K562 (cell line): ENCODE data around the gene UBA52. TPM values are rescaled to one million over a fixed set of nuclear protein-coding genes. Genes with fewer than 3 reads are reported as not detected.

Source experiments
- ATF1 ChIP-seq, 2 experiments: fragments of 450-650 bp in 1 of 2; IDR thresholded peaks; 2 replicates each; pipeline ENCODE4 v1.6.1; 2016; ENCODE audit warnings: missing compliant biosample characterization in 1 of 2, missing genetic modification characterization in 1 of 2
- ATF7 ChIP-seq: fragments of 450-650 bp; IDR thresholded peaks from 2 replicates; pipeline ENCODE4 v1.7.1; 2014; ENCODE audit warnings: mild to moderate bottlenecking, moderate library complexity
- CTBP1 ChIP-seq: fragments of 450-650 bp; IDR thresholded peaks from 2 replicates; pipeline ENCODE4 v1.6.1; 2016; ENCODE audit warnings: borderline replicate concordance
- CTCFL ChIP-seq: IDR thresholded peaks from 2 replicates; pipeline ENCODE4 v1.6.1; 2011; ENCODE audit warnings: borderline replicate concordance, low read depth, mild to moderate bottlenecking, moderate library complexity, low read length; ENCODE audit not compliant: insufficient read depth, poor library complexity, severe bottlenecking
- ELF4 ChIP-seq: fragments of 450-650 bp; formaldehyde crosslinking; IDR thresholded peaks from 2 replicates; pipeline ENCODE4 v1.4.0; 2022; ENCODE audit warnings: missing genetic modification characterization
- FOSL1 ChIP-seq: fragments of 200-800 bp; sonication (Bioruptor generic); conservative IDR thresholded peaks from 2 replicates; pipeline ENCODE4 v1.6.1; 2016; ENCODE audit warnings: missing genetic modification characterization, missing compliant biosample characterization
- GABPB1 ChIP-seq: sonication (generic); formaldehyde crosslinking; IDR thresholded peaks from 2 replicates; pipeline ENCODE4 v1.8.0; 2022; ENCODE audit warnings: mild to moderate bottlenecking, missing genetic modification reagents
- GMEB1 ChIP-seq: fragments of 250-450 bp; sonication (Bioruptor Pico); IDR thresholded peaks from 2 replicates; pipeline ENCODE4 v1.4.0; 2020; ENCODE audit warnings: mild to moderate bottlenecking
- HES1 ChIP-seq: fragments of 450-650 bp; IDR thresholded peaks from 2 replicates; pipeline ENCODE4 v1.6.1; 2016; ENCODE audit warnings: low read depth, mild to moderate bottlenecking, moderate library complexity
- KDM5B ChIP-seq: fragments of 200-600 bp; sonication (generic); IDR thresholded peaks from 2 replicates; pipeline ENCODE4 v1.6.1; 2012; ENCODE audit warnings: low read depth, mild to moderate bottlenecking, moderate library complexity, low read length, control low read depth, inconsistent platforms; ENCODE audit not compliant: insufficient replicate concordance
- MTA3 ChIP-seq: fragments of 450-650 bp; formaldehyde crosslinking; IDR thresholded peaks from 2 replicates; pipeline ENCODE4 v1.6.1; 2017; ENCODE audit warnings: mild to moderate bottlenecking, borderline replicate concordance
- MYBL2 ChIP-seq, 2 experiments: fragments of 450-650 bp in 1 of 2; sonication (generic) in 1 of 2; formaldehyde crosslinking in 1 of 2; IDR thresholded peaks; 2 replicates each; pipeline versions ENCODE4 v1.6.1 to v1.8.1; 2017 to 2022; ENCODE audit warnings: borderline replicate concordance in 1 of 2, inconsistent platforms in 1 of 2, low read depth in 1 of 2, mild to moderate bottlenecking in 1 of 2, missing genetic modification reagents in 1 of 2, moderate library complexity in 1 of 2
- NFIC ChIP-seq: fragments of 450-650 bp; IDR thresholded peaks from 2 replicates; pipeline ENCODE4 v1.6.1; 2017; ENCODE audit warnings: mild to moderate bottlenecking, inconsistent platforms
- NUFIP1 ChIP-seq: fragments of 450-650 bp; IDR thresholded peaks from 2 replicates; pipeline ENCODE4 v1.6.1; 2018; ENCODE audit not compliant: partially characterized antibody
- SREBF1 ChIP-seq: fragments of 150-350 bp; IDR thresholded peaks from 2 replicates; pipeline ENCODE4 v1.6.1; 2014; ENCODE audit warnings: antibody characterized with exemption, low read depth, low read length, borderline replicate concordance
- SREBF2 ChIP-seq: sonication (generic); formaldehyde crosslinking; IDR thresholded peaks from 2 replicates; pipeline ENCODE4 v1.4.0; 2020; ENCODE audit warnings: mild to moderate bottlenecking, missing genetic modification reagents
- ZFP91 ChIP-seq: sonication (generic); formaldehyde crosslinking; IDR thresholded peaks from 2 replicates; pipeline ENCODE4 v1.8.0; 2022; ENCODE audit warnings: mild to moderate bottlenecking, missing genetic modification reagents
- ZFX ChIP-seq: sonication (generic); formaldehyde crosslinking; IDR thresholded peaks from 2 replicates; pipeline ENCODE4 v1.8.0; 2022; ENCODE audit warnings: mild to moderate bottlenecking, missing genetic modification reagents, moderate library complexity
- ZKSCAN1 ChIP-seq: fragments of 150-350 bp; IDR thresholded peaks from 2 replicates; pipeline ENCODE4 v1.6.1; 2016; ENCODE audit warnings: low read depth, low read length
- ZNF589 ChIP-seq: fragments of 200-800 bp; sonication (Bioruptor generic); IDR thresholded peaks from 2 replicates; pipeline ENCODE4 v1.6.1; 2016; ENCODE audit warnings: low read depth, missing genetic modification characterization, missing compliant biosample characterization
- ZNF75A ChIP-seq: fragments of 450-650 bp; formaldehyde crosslinking; IDR thresholded peaks from 2 replicates; pipeline ENCODE4 v1.4.0; 2020; ENCODE audit warnings: mild to moderate bottlenecking
- polyA plus RNA-seq, 8 experiments: library from polyadenylated mRNA; depleted of rRNA in 4 of 8; stranded (reverse) in 5 of 8; unstranded in 3 of 8; fragments of >200 nt; fragmentation: Nextera tagmentation in 2 of 8; fragmentation: Illumina TruSeq in 1 of 8; extraction: Ambion mirVana in 2 of 8; extraction: Trizol in 1 of 8; gene quantifications; 2 replicates each; pipeline versions ENCODE4 v1.2.1 to v1.2.3, GENCODE V29; 2011 to 2014; ENCODE audit warnings: inconsistent platforms in 1 of 8, missing spikeins in 1 of 8
- total RNA-seq, 7 experiments: library from RNA; depleted of rRNA in 6 of 7; stranded (reverse); fragments of >200 nt in 6 of 7; fragmentation: Illumina TruSeq in 2 of 7; extraction: Trizol in 2 of 7; gene quantifications; 2 replicates each; pipeline versions ENCODE4 v1.2.1 to v1.2.3, GENCODE V29; 2011 to 2021; ENCODE audit warnings: low replicate concordance in 1 of 7
- TF ChIP-seq, protein P1 (sequence below): fragments of 450-650 bp; formaldehyde crosslinking; IDR thresholded peaks from 2 replicates; pipeline ENCODE4 v1.4.0; 2020; ENCODE audit warnings: mild to moderate bottlenecking

UBA52 gene
- total and polyA plus RNA-seq, 9 of the 15 experiments (the other 6 are each of a cell fraction or from before 2014, with no cell fraction given), result 1,110 to 2,751 (median 1,733) TPM

DNA sequence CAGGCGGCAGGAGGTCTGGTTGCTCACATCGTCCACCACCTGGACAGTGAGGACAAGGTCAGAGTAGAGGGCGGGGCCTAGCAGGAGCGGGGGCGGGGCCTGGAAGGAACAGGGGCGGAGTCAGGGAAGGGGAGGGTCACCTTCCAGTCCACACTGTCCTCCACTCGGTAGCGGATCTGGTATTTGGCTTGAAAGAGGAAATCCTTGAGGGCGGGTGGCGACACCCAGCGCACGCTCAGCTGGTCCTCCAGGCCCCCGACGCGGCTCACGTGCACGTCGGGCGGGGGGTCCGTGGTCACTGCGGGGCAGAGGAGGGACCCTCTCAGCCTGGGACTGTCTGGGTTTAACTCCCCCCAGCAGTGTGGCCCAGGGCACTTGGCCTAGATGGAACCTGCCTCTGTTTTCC lies 25.1 kb downstream of the UBA52 start (continued):
- TF ChIP-seq SREBF1 (no peak), MTA3 (peak; percentile 65; the same call in 1 of the 2 replicates), NFIC (peak; percentile 63), ATF7 (peak; percentile 42; the same call in 1 of the 2 replicates), ELF4 (CRISPR knock-in tag) (no peak), GABPB1 (peak; percentile 45; the same call in 1 of the 2 replicates), CTBP1 (peak; percentile 42; the same call in 1 of the 2 replicates), ZNF589 (CRISPR knock-in tag) (0 out of 2 replicates have a peak, but pooled peaks have one; percentile 14), CTCFL (peak; percentile 75), SREBF2 (no peak), ZFP91 (no peak), NUFIP1 (no peak), MYBL2 (IDR thresholded peaks at IDR 0.05; ENCODE audit: low read depth) (no peak), MYBL2 (CRISPR knock-in tag; IDR thresholded peaks at IDR 0.05; ENCODE audit: borderline replicate concordance) (no peak), ZFX (CRISPR knock-in tag) (peak; percentile 59; the same call in 1 of the 2 replicates), ATF1 (CRISPR knock-in tag; IDR thresholded peaks at IDR 0.05) (no peak), ATF1 (tag; IDR thresholded peaks at IDR 0.05) (peak; percentile 56), ZKSCAN1 (no peak), ZNF75A (CRISPR knock-in tag) (no peak), FOSL1 (no peak), KDM5B (peak; percentile 58), HES1 (no peak), GMEB1 (CRISPR knock-in tag) (0 out of 2 replicates have a peak, but pooled peaks have one; percentile 42)
- TF ChIP-seq, protein P1, sequence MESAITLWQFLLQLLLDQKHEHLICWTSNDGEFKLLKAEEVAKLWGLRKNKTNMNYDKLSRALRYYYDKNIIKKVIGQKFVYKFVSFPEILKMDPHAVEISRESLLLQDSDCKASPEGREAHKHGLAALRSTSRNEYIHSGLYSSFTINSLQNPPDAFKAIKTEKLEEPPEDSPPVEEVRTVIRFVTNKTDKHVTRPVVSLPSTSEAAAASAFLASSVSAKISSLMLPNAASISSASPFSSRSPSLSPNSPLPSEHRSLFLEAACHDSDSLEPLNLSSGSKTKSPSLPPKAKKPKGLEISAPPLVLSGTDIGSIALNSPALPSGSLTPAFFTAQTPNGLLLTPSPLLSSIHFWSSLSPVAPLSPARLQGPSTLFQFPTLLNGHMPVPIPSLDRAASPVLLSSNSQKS (CRISPR knock-in tag), result no peak
